ENCODE data around the gene FAM53B.

FAM53B gene

GRCh38 chr10:124595143-124595883 lies 148.9 kb downstream of the FAM53B start:
- Histone ChIP-seq H3K4me3 (ENCODE audit: insufficient read depth, low read depth, low read length, poor library complexity, severe bottlenecking) (no peak overlapping the region), H3K36me3 (ENCODE audit: control insufficient read depth, insufficient read depth, low read length) (no peaks in the 10 kb centered on the region), H3K4me1 (ENCODE audit: control insufficient read depth, insufficient read depth, low read length, poor library complexity, severe bottlenecking) (no peaks in the 10 kb centered on the region), H3K9me3 (ENCODE audit: control insufficient read depth, low read length) (no peaks in the 10 kb centered on the region), H3K27ac (ENCODE audit: insufficient read depth, low read length, poor library complexity, severe bottlenecking) (no peak overlapping the region), H3K27me3 (replicated peaks; ENCODE audit: control insufficient read depth, insufficient read depth, low read length, poor library complexity, severe bottlenecking) (no peaks in the 10 kb centered on the region)
- no peak for DNase-seq

- no peak overlapping the region for H3K27ac ChIP-seq (ENCODE audit: insufficient read depth, low read length, poor library complexity, severe bottlenecking)
- H3K27me3 ChIP-seq (replicated peaks; ENCODE audit: control insufficient read depth, insufficient read depth, low read length, poor library complexity, severe bottlenecking) = no peaks in the 10 kb centered on the region
- H3K4me1 ChIP-seq (ENCODE audit: control insufficient read depth, insufficient read depth, low read length, poor library complexity, severe bottlenecking) = no peaks in the 10 kb centered on the region
- no peak overlapping the region for H3K4me3 ChIP-seq (ENCODE audit: insufficient read depth, low read depth, low read length, poor library complexity, severe bottlenecking)
- DNase-seq = no peak
- H3K9me3 ChIP-seq (ENCODE audit: control insufficient read depth, low read length) = no peaks in the 10 kb centered on the region
- no peaks in the 10 kb centered on the region for H3K36me3 ChIP-seq (ENCODE audit: control insufficient read depth, insufficient read depth, low read length)
Observed at GRCh38 chr10:124594240-124594639, 149.9 kb downstream of the FAM53B start.

- Histone ChIP-seq H3K4me1 (ENCODE audit: control insufficient read depth, insufficient read depth, low read length, poor library complexity, severe bottlenecking) (no peaks in the 10 kb centered on the region), H3K27ac (ENCODE audit: insufficient read depth, low read length, poor library complexity, severe bottlenecking) (no peak overlapping the region), H3K27me3 (replicated peaks; ENCODE audit: control insufficient read depth, insufficient read depth, low read length, poor library complexity, severe bottlenecking) (no peaks in the 10 kb centered on the region), H3K36me3 (ENCODE audit: control insufficient read depth, insufficient read depth, low read length) (no peaks in the 10 kb centered on the region), H3K4me3 (ENCODE audit: insufficient read depth, low read depth, low read length, poor library complexity, severe bottlenecking) (no peak overlapping the region), H3K9me3 (ENCODE audit: control insufficient read depth, low read length) (no peaks in the 10 kb centered on the region)
- DNase-seq = no peak
Observed at GRCh38 chr10:124593431-124593985, 150.7 kb downstream of the FAM53B start.

- H3K27ac ChIP-seq (ENCODE audit: insufficient read depth, low read length, poor library complexity, severe bottlenecking) = no peak overlapping the region
- no peaks in the 10 kb centered on the region for H3K27me3 ChIP-seq (replicated peaks; ENCODE audit: control insufficient read depth, insufficient read depth, low read length, poor library complexity, severe bottlenecking)
- H3K4me1 ChIP-seq (ENCODE audit: control insufficient read depth, insufficient read depth, low read length, poor library complexity, severe bottlenecking) = no peaks in the 10 kb centered on the region
- no peak overlapping the region for H3K4me3 ChIP-seq (ENCODE audit: insufficient read depth, low read depth, low read length, poor library complexity, severe bottlenecking)
- DNase-seq = no peak
- no peaks in the 10 kb centered on the region for H3K36me3 ChIP-seq (ENCODE audit: control insufficient read depth, insufficient read depth, low read length)
- no peaks in the 10 kb centered on the region for H3K9me3 ChIP-seq (ENCODE audit: control insufficient read depth, low read length)
Observed at GRCh38 chr10:124592736-124593430, 151.3 kb downstream of the FAM53B start.

- no peak overlapping the region for H3K4me3 ChIP-seq (ENCODE audit: insufficient read depth, low read depth, low read length, poor library complexity, severe bottlenecking)
- no peaks in the 10 kb centered on the region for H3K36me3 ChIP-seq (ENCODE audit: control insufficient read depth, insufficient read depth, low read length)
- H3K27ac ChIP-seq (ENCODE audit: insufficient read depth, low read length, poor library complexity, severe bottlenecking) = no peak overlapping the region
- DNase-seq = no peak
- no peaks in the 10 kb centered on the region for H3K9me3 ChIP-seq (ENCODE audit: control insufficient read depth, low read length)
- H3K4me1 ChIP-seq (ENCODE audit: control insufficient read depth, insufficient read depth, low read length, poor library complexity, severe bottlenecking) = no peaks in the 10 kb centered on the region
- H3K27me3 ChIP-seq (replicated peaks; ENCODE audit: control insufficient read depth, insufficient read depth, low read length, poor library complexity, severe bottlenecking) = no peaks in the 10 kb centered on the region
Observed at GRCh38 chr10:124592101-124592500, 152.1 kb downstream of the FAM53B start.

GRCh38 chr10:124591123-124591495 lies 153.1 kb downstream of the FAM53B start:
- H3K27me3 ChIP-seq (replicated peaks; ENCODE audit: control insufficient read depth, insufficient read depth, low read length, poor library complexity, severe bottlenecking) = no peaks in the 10 kb centered on the region
- H3K4me1 ChIP-seq (ENCODE audit: control insufficient read depth, insufficient read depth, low read length, poor library complexity, severe bottlenecking) = no peaks in the 10 kb centered on the region

GRCh38 chr10:124590216-124591122 lies 153.7 kb downstream of the FAM53B start:
- Histone ChIP-seq H3K27me3 (replicated peaks; ENCODE audit: control insufficient read depth, insufficient read depth, low read length, poor library complexity, severe bottlenecking) (no peaks in the 10 kb centered on the region), H3K4me1 (ENCODE audit: control insufficient read depth, insufficient read depth, low read length, poor library complexity, severe bottlenecking) (no peaks in the 10 kb centered on the region), H3K9me3 (ENCODE audit: control insufficient read depth, low read length) (no peaks in the 10 kb centered on the region), H3K27ac (ENCODE audit: insufficient read depth, low read length, poor library complexity, severe bottlenecking) (no peak overlapping the region), H3K36me3 (ENCODE audit: control insufficient read depth, insufficient read depth, low read length) (no peaks in the 10 kb centered on the region), H3K4me3 (ENCODE audit: insufficient read depth, low read depth, low read length, poor library complexity, severe bottlenecking) (no peak overlapping the region)
- DNase-seq = no peak

More at GRCh38 chr10:124591123-124591495, 153.1 kb downstream of the FAM53B start:
- no peak for DNase-seq
- H3K9me3 ChIP-seq (ENCODE audit: control insufficient read depth, low read length) = no peaks in the 10 kb centered on the region
- H3K4me3 ChIP-seq (ENCODE audit: insufficient read depth, low read depth, low read length, poor library complexity, severe bottlenecking) = no peak overlapping the region
- H3K36me3 ChIP-seq (ENCODE audit: control insufficient read depth, insufficient read depth, low read length) = no peaks in the 10 kb centered on the region
- no peak overlapping the region for H3K27ac ChIP-seq (ENCODE audit: insufficient read depth, low read length, poor library complexity, severe bottlenecking)

- H3K27me3 ChIP-seq (replicated peaks; ENCODE audit: control insufficient read depth, insufficient read depth, low read length, poor library complexity, severe bottlenecking) = no peaks in the 10 kb centered on the region
- H3K9me3 ChIP-seq (ENCODE audit: control insufficient read depth, low read length) = no peaks in the 10 kb centered on the region
- no peaks in the 10 kb centered on the region for H3K36me3 ChIP-seq (ENCODE audit: control insufficient read depth, insufficient read depth, low read length)
- no peak overlapping the region for H3K4me3 ChIP-seq (ENCODE audit: insufficient read depth, low read depth, low read length, poor library complexity, severe bottlenecking)
- H3K27ac ChIP-seq (ENCODE audit: insufficient read depth, low read length, poor library complexity, severe bottlenecking) = no peak overlapping the region
- H3K4me1 ChIP-seq (ENCODE audit: control insufficient read depth, insufficient read depth, low read length, poor library complexity, severe bottlenecking) = no peaks in the 10 kb centered on the region
- no peak for DNase-seq
Observed at GRCh38 chr10:124589491-124590041, 154.6 kb downstream of the FAM53B start.

GRCh38 chr10:124588736-124589490 lies 155.3 kb downstream of the FAM53B start:
- Histone ChIP-seq H3K27ac (ENCODE audit: insufficient read depth, low read length, poor library complexity, severe bottlenecking) (no peak overlapping the region), H3K4me3 (ENCODE audit: insufficient read depth, low read depth, low read length, poor library complexity, severe bottlenecking) (no peak overlapping the region), H3K27me3 (replicated peaks; ENCODE audit: control insufficient read depth, insufficient read depth, low read length, poor library complexity, severe bottlenecking) (no peaks in the 10 kb centered on the region), H3K4me1 (ENCODE audit: control insufficient read depth, insufficient read depth, low read length, poor library complexity, severe bottlenecking) (no peaks in the 10 kb centered on the region), H3K36me3 (ENCODE audit: control insufficient read depth, insufficient read depth, low read length) (no peaks in the 10 kb centered on the region), H3K9me3 (ENCODE audit: control insufficient read depth, low read length) (no peaks in the 10 kb centered on the region)
- no peak for DNase-seq
